Esophagus squamous epithelium (tissue), 4 donors: ENCODE data around the gene TUBB1.

Experiments
- POLR2A ChIP-seq, 4 donors: fragments of 450-650 bp; IDR thresholded peaks; one replicate each; pipeline ENCODE4 v1.6.1; 2017; ENCODE audit warnings: antibody characterized with exemption in 4 of 4, mild to moderate bottlenecking in 4 of 4, moderate library complexity in 3 of 4
- TF ChIP-seq, protein P1 (sequence below), 6 experiments: fragments of 450-650 bp in 4 of 6; fragments of 200-600 bp in 2 of 6; sonication (generic) in 2 of 6; IDR thresholded peaks; one replicate each; pipeline ENCODE4 v1.5.1; 2016 to 2019; ENCODE audit warnings: antibody characterized with exemption in 6 of 6, mild to moderate bottlenecking in 4 of 6, moderate library complexity in 4 of 6

DNA sequence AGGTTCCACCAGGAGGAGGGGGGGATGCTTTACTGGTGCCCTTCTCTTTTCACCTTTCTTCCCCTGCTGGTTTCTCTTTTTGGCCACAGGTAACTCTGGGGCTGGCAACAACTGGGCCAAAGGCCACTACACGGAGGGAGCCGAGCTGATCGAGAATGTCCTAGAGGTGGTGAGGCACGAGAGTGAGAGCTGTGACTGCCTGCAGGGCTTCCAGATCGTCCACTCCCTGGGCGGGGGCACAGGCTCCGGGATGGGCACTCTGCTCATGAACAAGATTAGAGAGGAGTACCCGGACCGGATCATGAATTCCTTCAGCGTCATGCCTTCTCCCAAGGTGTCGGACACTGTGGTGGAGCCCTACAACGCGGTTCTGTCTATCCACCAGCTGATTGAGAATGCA is 4.4 kb downstream of the TUBB1 start:
- no peak for TF ChIP-seq POLR2A (IDR thresholded peaks at IDR 0.05)
- TF ChIP-seq, protein P1, sequence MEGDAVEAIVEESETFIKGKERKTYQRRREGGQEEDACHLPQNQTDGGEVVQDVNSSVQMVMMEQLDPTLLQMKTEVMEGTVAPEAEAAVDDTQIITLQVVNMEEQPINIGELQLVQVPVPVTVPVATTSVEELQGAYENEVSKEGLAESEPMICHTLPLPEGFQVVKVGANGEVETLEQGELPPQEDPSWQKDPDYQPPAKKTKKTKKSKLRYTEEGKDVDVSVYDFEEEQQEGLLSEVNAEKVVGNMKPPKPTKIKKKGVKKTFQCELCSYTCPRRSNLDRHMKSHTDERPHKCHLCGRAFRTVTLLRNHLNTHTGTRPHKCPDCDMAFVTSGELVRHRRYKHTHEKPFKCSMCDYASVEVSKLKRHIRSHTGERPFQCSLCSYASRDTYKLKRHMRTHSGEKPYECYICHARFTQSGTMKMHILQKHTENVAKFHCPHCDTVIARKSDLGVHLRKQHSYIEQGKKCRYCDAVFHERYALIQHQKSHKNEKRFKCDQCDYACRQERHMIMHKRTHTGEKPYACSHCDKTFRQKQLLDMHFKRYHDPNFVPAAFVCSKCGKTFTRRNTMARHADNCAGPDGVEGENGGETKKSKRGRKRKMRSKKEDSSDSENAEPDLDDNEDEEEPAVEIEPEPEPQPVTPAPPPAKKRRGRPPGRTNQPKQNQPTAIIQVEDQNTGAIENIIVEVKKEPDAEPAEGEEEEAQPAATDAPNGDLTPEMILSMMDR (IDR thresholded peaks at IDR 0.05) = no peak
